Activated B cell treated with CpG ODN at 0.5 μM for 24 hours (primary cell): ENCODE data around the gene ZNF229. TPM values are rescaled to one million over a fixed set of nuclear protein-coding genes. Genes with fewer than 3 reads are reported as not detected.
"Not testable (repeated sequence)": the region's sequence is repeated elsewhere in the genome, so short reads cannot be mapped to it uniquely, and the experiment has no call there.

Source experiments
- ATAC-seq: fragments of 200-7000 bp; cut with Tn5 transposase; one replicate; pipeline ENCODE4 v1.10.0; 2021; ENCODE audit warnings: low read depth, mild to moderate bottlenecking, moderate library complexity
- CTCF ChIA-PET: fragments of 350-600 bp; sonication (Branson Sonifier 250); formaldehyde crosslinking; loops from one replicate; lab custom pipeline; 2021; ENCODE audit warnings: antibody characterized with exemption; lab: Charles Lee
- POLR2A ChIA-PET: fragments of 350-600 bp; sonication (Branson Sonifier 250); formaldehyde crosslinking; loops from one replicate; lab custom pipeline; 2021; ENCODE audit warnings: antibody characterized with exemption; lab: Charles Lee
- DNase-seq: peaks from one replicate; pipeline ENCODE4 v3.0.0; 2022
- H3K27ac Mint-ChIP-seq: one replicate; pipeline ENCODE4 v1.8.0; 2020; ENCODE audit warnings: mixed read lengths
- H3K27me3 Mint-ChIP-seq: one replicate; pipeline ENCODE4 v1.8.0; 2021; ENCODE audit warnings: mixed read lengths
- H3K36me3 Mint-ChIP-seq: one replicate; pipeline ENCODE4 v1.8.0; 2021; ENCODE audit warnings: low read depth, mixed read lengths
- H3K4me1 Mint-ChIP-seq: one replicate; pipeline ENCODE4 v1.8.0; 2021; ENCODE audit warnings: mixed read lengths
- H3K4me3 Mint-ChIP-seq: one replicate; pipeline ENCODE4 v1.8.0; 2020; ENCODE audit warnings: mild to moderate bottlenecking, mixed read lengths
- H3K9me3 Mint-ChIP-seq: one replicate; pipeline ENCODE4 v1.8.0; 2020; ENCODE audit warnings: mixed read lengths
- intact Hi-C: fragments of 100-400 bp; cut with micrococcal nuclease; formaldehyde crosslinking; loops from one replicate; pipeline ENCODE4 v1.15.1; 2024
- total RNA-seq: library from RNA; stranded (reverse); gene quantifications from 2 replicates; pipeline ENCODE4 v1.2.3, GENCODE V29; 2022
- TF ChIP-seq, protein P1 (sequence below): fragments of 200-600 bp; IDR thresholded peaks from one replicate; pipeline ENCODE4 v1.8.0; 2022; ENCODE audit warnings: antibody characterized with exemption, mild to moderate bottlenecking

ZNF229 gene
- total RNA-seq: 3.1 and 3.7 TPM in 2 replicates

DNA sequence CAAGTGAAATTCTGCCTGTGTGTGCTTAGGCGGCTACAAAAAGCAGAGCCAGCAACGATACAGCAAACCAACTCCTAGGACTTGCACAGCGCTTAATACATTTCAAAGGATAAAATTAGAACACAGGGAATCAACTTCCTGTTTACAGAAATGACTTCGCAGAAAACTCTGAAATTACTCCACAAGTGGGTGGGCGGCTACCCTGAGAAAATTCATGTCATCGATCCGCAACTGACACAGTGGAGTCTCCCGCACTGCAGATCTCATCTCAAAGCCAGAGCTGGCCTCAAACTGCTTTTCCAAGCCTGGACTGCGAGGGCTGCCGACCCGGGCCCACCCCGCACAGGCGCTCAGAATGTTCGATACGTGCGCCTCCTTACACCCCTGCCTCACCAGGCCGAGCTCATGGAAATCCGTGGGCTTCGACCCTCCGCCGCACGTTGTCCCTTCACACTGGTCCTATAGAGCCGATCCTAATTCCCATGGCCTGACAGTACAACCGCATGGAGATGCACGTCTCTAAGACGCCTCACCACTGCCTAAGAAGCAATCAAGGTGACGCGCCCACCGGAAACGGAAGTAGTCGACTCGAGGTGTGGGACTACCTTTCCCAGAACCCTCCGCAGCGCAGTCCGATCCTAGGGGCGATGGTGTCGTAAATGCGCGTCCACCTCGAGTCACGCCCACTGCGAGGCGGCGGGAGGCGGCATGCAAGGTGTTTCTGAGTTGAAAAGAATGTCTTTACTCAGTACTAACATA, at the start of gene ZNF229:
ZNF229 (minus strand) TSS at position 557 of the 759 bp plus-strand sequence. CDS start 5,625 bp downstream, outside the sequence.
- Mint-ChIP-seq H3K27ac (peak within 1 kb of the TSS; percentile 79), H3K9me3 (peaks cover 65% of the 10 kb centered on the region), H3K36me3 (peaks cover 59% of the 10 kb centered on the region), H3K4me3 (peak within 1 kb of the TSS; percentile 87), H3K4me1 (peaks cover 12% of the 10 kb centered on the region), H3K27me3 (peaks cover 21% of the 10 kb centered on the region)
- DNase-seq (peak; percentile 69), ATAC-seq (peak; percentile 99)
- TF ChIP-seq, protein P1, sequence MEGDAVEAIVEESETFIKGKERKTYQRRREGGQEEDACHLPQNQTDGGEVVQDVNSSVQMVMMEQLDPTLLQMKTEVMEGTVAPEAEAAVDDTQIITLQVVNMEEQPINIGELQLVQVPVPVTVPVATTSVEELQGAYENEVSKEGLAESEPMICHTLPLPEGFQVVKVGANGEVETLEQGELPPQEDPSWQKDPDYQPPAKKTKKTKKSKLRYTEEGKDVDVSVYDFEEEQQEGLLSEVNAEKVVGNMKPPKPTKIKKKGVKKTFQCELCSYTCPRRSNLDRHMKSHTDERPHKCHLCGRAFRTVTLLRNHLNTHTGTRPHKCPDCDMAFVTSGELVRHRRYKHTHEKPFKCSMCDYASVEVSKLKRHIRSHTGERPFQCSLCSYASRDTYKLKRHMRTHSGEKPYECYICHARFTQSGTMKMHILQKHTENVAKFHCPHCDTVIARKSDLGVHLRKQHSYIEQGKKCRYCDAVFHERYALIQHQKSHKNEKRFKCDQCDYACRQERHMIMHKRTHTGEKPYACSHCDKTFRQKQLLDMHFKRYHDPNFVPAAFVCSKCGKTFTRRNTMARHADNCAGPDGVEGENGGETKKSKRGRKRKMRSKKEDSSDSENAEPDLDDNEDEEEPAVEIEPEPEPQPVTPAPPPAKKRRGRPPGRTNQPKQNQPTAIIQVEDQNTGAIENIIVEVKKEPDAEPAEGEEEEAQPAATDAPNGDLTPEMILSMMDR: no peak
- ChIA-PET POLR2A (interaction anchor here (0.9 kb wide), 1 partner anchor 52 kb away, joined by 4 read pairs; no protein-coding TSS in a partner anchor), CTCF (no interaction called here)
- intact Hi-C loops: loop anchor here (1.0 to 5.0 kb wide), 6 partner anchors 47 to 513 kb away; partner anchors contain the start of genes ZNF180, ZNF227, ZNF235 and ZNF285

DNA sequence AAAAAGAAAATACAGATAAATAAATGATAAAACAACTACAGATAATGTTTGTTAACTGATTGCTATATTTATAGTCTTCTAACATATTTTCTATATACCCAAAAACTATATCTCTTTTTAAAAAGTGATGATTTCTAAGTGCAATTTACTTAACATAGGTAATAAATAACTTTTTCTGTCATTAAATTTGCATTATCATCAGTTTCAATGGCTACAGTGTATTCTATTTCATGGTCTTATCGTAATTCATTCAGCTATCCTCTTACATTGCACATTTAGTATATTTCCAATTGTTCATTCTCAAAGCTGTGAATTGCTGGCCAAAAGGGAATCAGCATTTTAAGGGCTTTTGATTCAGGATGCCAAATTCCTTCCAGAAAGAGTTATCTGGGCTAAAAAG, 48.4 kb upstream of the ZNF229 start:
- TF ChIP-seq, protein P1: no peak
- Mint-ChIP-seq H3K9me3 (peaks cover 49% of the 10 kb centered on the region), H3K27me3 (no peaks in the 10 kb centered on the region), H3K4me3 (no peak overlapping the region), H3K36me3 (peaks cover 79% of the 10 kb centered on the region), H3K27ac (no peak overlapping the region), H3K4me1 (peaks cover 41% of the 10 kb centered on the region)
- ATAC-seq (no peak), DNase-seq (no peak)
- POLR2A ChIA-PET: interaction anchor here (0.6 kb wide), 1 partner anchor 233 kb away, joined by 4 read pairs; no protein-coding TSS in a partner anchor
- intact Hi-C loops: no loop called here
- CTCF ChIA-PET: no interaction called here

DNA sequence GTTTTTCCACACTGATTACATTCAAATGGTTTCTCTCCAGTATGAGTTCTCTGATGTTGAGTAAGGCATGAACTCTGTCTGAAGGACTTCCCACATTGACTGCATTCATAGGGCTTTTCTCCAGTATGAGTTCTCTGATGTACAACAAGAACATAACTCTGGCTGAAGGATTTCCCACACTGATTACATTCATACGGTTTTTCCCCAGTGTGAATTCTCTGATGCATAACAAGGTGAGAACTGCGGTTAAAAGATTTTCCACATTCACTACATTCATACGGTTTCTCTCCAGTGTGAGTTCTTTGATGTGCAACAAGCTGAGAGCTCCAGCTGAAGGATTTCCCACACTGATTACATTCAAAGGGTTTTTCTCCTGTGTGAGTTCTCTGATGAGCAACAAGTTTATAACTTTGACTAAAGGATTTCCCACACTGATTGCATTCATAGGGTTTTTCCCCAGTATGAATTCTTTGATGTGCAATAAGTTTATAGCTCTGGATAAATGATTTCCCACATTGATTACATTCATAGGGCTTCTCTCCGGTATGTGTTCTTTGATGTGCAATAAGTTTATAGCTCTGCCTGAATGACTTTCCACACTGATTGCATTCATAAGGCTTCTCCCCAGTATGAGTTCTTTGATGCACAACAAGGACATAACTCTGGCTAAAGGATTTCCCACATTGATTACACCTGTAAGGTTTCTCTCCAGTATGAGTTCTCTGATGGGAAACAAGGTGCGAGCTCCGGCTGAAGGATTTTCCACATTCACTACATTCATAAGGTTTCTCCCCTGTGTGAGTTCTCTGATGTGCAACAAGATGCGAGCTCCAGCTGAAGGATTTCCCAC, 28.5 kb upstream of the ZNF229 start:
- no peak overlapping the region for H3K4me3 Mint-ChIP-seq
- H3K9me3 Mint-ChIP-seq: peaks cover 57% of the 10 kb centered on the region
- H3K27ac Mint-ChIP-seq: peak overlapping the region; percentile 68
- intact Hi-C loops: no loop called here
- DNase-seq (no peak), ATAC-seq (no peak)
- no peaks in the 10 kb centered on the region for H3K27me3 Mint-ChIP-seq
- ChIA-PET CTCF (no interaction called here), POLR2A (no interaction called here)
- TF ChIP-seq, protein P1: no peak
- peaks cover 93% of the 10 kb centered on the region for H3K36me3 Mint-ChIP-seq
- no peaks in the 10 kb centered on the region for H3K4me1 Mint-ChIP-seq

DNA sequence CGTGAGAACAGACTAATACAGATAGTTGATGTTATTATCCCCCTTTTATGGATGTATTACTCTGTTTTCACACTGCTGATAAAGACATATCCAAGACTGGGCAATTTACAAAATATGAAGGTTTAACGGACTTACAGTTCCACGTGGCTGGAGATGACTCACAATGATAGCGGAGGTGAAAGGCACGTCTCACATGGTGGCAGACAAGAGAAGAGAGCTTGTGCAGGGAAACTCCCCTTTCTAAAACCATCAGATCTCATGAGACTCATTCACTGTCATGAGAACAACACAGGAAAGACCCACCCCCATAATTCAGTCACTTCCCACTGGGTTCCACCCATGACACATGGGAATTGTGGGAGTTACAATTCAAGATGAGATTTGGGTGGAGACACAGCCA, 20.5 kb upstream of the ZNF229 start:
- ATAC-seq, H3K27me3 Mint-ChIP-seq, H3K27ac Mint-ChIP-seq, H3K4me3 Mint-ChIP-seq, intact Hi-C loops, DNase-seq, H3K4me1 Mint-ChIP-seq, POLR2A ChIA-PET, CTCF ChIA-PET: not testable (repeated sequence)
- Mint-ChIP-seq H3K36me3 (peaks cover 56% of the 10 kb centered on the region), H3K9me3 (peaks cover 60% of the 10 kb centered on the region)

DNA sequence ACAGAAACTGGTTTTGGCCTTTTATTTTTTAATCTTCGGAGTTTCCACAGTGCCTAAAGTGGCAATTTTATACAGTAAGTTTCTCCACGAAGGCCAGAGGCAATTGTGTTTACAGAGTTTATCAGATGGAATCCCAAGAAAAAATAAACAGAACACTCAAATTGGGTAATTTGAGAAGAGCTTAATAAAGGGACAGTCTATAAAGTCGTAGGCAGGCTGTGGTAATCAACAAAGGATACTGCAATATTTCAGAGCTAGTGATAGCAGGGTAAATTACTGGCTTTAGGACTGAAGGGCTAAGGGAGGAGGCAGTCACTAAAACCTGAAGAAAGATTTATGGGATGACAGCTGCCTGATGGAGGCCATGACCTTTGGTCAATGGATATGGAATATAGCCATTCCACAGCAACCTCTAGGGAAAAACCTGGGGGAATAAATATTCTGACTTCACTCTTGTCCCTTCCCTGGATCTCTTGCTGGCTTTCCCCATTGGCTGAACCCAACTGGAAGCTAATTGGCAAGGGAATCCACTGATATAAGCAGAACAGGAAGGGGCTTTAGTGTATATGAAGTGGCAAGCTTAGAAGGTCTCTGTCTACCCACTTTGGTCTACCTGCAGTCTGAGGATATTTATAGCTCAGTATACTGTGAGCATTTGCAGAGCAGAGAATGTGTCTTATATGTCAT, 14.5 kb upstream of the ZNF229 start:
- H3K4me3 Mint-ChIP-seq, H3K27me3 Mint-ChIP-seq, DNase-seq, CTCF ChIA-PET, intact Hi-C loops, H3K4me1 Mint-ChIP-seq, H3K27ac Mint-ChIP-seq, ATAC-seq, POLR2A ChIA-PET: not testable (repeated sequence)
- peaks cover 17% of the 10 kb centered on the region for H3K36me3 Mint-ChIP-seq
- peaks cover 46% of the 10 kb centered on the region for H3K9me3 Mint-ChIP-seq

DNA sequence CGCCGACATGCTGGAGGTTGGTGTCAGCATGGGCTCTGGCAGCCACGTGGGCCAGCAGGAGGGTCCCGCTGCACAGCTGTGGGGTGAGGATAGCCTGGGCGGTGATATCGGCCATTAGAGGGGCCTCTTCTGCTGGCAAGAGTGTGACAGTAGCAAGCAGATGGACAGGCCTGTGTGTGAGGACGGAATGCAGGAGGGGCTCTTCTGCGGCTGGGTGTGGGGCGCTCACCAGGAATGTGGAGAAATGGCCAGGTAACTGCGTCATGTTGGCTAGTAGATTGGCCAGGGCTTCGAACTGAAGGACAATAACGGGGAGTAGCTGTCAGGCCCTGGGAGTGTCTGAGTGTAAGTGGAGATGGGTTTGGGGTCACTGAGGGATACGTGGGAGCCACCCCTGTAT, 7.7 kb upstream of the ZNF229 start:
- H3K36me3 Mint-ChIP-seq: peaks cover 26% of the 10 kb centered on the region
- H3K4me3 Mint-ChIP-seq, ATAC-seq, intact Hi-C loops, DNase-seq, CTCF ChIA-PET, POLR2A ChIA-PET, H3K4me1 Mint-ChIP-seq, H3K27ac Mint-ChIP-seq: not testable (repeated sequence)
- H3K27me3 Mint-ChIP-seq: peaks cover 21% of the 10 kb centered on the region
- H3K9me3 Mint-ChIP-seq: peaks cover 49% of the 10 kb centered on the region
